Measurements from ENCODE around the gene MAGEC1.

Gene MAGEC1

GRCh38 chrX:141941234-141941633 lies 37.5 kb downstream of the MAGEC1 start:
- DNase-seq (ENCODE audit: low spot score) (no peak), ATAC-seq (ENCODE audit: low read depth) (no peak)
- no peaks in the 10 kb centered on the region for H3K4me1 ChIP-seq (ENCODE audit: insufficient read depth, poor library complexity, severe bottlenecking)
- H3K27ac ChIP-seq (ENCODE audit: poor library complexity, severe bottlenecking): no peak overlapping the region
- no peaks in the 10 kb centered on the region for H3K36me3 ChIP-seq (ENCODE audit: low read depth)
- H3K27me3 ChIP-seq (ENCODE audit: insufficient read depth, poor library complexity, severe bottlenecking): no peaks in the 10 kb centered on the region
- TF ChIP-seq, protein P1, sequence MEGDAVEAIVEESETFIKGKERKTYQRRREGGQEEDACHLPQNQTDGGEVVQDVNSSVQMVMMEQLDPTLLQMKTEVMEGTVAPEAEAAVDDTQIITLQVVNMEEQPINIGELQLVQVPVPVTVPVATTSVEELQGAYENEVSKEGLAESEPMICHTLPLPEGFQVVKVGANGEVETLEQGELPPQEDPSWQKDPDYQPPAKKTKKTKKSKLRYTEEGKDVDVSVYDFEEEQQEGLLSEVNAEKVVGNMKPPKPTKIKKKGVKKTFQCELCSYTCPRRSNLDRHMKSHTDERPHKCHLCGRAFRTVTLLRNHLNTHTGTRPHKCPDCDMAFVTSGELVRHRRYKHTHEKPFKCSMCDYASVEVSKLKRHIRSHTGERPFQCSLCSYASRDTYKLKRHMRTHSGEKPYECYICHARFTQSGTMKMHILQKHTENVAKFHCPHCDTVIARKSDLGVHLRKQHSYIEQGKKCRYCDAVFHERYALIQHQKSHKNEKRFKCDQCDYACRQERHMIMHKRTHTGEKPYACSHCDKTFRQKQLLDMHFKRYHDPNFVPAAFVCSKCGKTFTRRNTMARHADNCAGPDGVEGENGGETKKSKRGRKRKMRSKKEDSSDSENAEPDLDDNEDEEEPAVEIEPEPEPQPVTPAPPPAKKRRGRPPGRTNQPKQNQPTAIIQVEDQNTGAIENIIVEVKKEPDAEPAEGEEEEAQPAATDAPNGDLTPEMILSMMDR (IDR thresholded peaks at IDR 0.05; ENCODE audit: poor library complexity, severe bottlenecking): no peak
- no peaks in the 10 kb centered on the region for H3K9me3 ChIP-seq (ENCODE audit: severe bottlenecking)
- H3K4me3 ChIP-seq (ENCODE audit: severe bottlenecking): no peak overlapping the region

DNA sequence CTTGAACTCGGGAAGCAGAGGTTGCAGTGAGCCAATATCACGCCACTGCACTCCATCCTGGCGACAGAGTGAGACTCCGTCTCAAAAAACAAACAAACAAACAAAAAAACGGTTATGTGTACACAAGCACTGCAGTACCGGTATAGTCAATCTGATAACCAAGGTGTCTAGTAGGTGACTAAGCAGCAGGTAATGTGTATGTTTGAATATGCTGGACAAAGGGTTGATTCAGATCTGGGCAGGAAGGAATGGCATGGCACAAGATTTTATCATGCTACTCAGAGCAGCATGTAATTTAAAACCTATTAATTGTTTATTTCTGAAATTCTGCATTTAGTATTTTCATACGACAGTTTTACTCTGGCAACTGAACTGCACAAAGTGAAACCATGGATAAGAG lies 41.7 kb downstream of the MAGEC1 start:
- DNase-seq (ENCODE audit: low spot score) (no peak), ATAC-seq (ENCODE audit: low read depth) (peak; percentile 91)
- TF ChIP-seq, protein P1 (IDR thresholded peaks at IDR 0.05; ENCODE audit: poor library complexity, severe bottlenecking): no peak
- no peak overlapping the region for H3K4me3 ChIP-seq (ENCODE audit: severe bottlenecking)
- H3K36me3 ChIP-seq (ENCODE audit: low read depth): no peaks in the 10 kb centered on the region
- no peaks in the 10 kb centered on the region for H3K4me1 ChIP-seq (ENCODE audit: insufficient read depth, poor library complexity, severe bottlenecking)
- no peaks in the 10 kb centered on the region for H3K27me3 ChIP-seq (ENCODE audit: insufficient read depth, poor library complexity, severe bottlenecking)
- H3K9me3 ChIP-seq (ENCODE audit: severe bottlenecking): no peaks in the 10 kb centered on the region
- no peak overlapping the region for H3K27ac ChIP-seq (ENCODE audit: poor library complexity, severe bottlenecking)

DNA sequence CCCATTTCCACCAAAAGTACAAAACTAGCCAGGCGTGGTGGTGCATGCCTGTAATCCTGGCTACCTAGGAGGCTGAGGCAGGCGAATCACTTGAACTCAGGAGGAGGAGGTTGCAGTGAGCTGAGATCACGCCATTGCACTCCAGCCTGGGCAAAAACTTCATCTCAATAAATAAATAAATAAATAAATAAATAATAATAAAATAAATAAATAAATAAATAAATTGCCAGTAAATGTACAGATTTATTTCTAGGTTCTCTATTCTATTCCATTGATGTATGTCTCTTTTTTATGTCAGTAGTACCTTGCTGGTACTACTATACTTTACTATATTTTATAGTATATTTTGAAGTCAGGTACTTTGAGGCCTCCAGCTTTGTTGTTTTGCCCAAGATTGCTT lies 43.7 kb downstream of the MAGEC1 start:
- Histone ChIP-seq H3K9me3 (ENCODE audit: severe bottlenecking) (no peaks in the 10 kb centered on the region), H3K36me3 (ENCODE audit: low read depth) (no peaks in the 10 kb centered on the region), H3K27me3 (ENCODE audit: insufficient read depth, poor library complexity, severe bottlenecking) (no peaks in the 10 kb centered on the region), H3K27ac (ENCODE audit: poor library complexity, severe bottlenecking) (no peak overlapping the region), H3K4me1 (ENCODE audit: insufficient read depth, poor library complexity, severe bottlenecking) (no peaks in the 10 kb centered on the region), H3K4me3 (ENCODE audit: severe bottlenecking) (no peak overlapping the region)
- TF ChIP-seq, protein P1 (IDR thresholded peaks at IDR 0.05; ENCODE audit: poor library complexity, severe bottlenecking): no peak
- ATAC-seq (ENCODE audit: low read depth): no peak
- no peak for DNase-seq (ENCODE audit: low spot score)

DNA sequence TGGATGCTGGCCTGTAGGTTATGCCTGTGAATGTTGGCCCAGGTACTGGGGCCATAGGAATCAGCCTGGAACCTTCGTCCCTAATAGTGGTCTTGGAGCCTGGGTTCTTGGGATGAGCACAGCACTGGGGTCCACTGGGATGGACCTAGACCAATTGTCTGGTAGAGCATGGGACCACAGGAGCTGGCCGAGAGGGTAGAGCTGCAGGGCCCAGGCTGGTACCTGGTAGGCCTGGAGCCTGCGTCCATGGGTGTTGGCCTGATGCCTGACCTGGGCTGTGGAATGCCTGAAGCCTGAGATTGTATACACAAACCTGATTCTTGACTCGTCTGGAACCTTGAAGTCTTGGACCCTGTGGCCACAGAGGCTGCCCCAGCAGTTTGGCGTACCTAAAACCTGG lies 48.9 kb downstream of the MAGEC1 start:
- Histone ChIP-seq H3K4me3 (ENCODE audit: severe bottlenecking) (no peak overlapping the region), H3K4me1 (ENCODE audit: insufficient read depth, poor library complexity, severe bottlenecking) (no peaks in the 10 kb centered on the region), H3K36me3 (ENCODE audit: low read depth) (no peaks in the 10 kb centered on the region), H3K27ac (ENCODE audit: poor library complexity, severe bottlenecking) (no peak overlapping the region), H3K9me3 (ENCODE audit: severe bottlenecking) (no peaks in the 10 kb centered on the region), H3K27me3 (ENCODE audit: insufficient read depth, poor library complexity, severe bottlenecking) (no peaks in the 10 kb centered on the region)
- ATAC-seq (ENCODE audit: low read depth) (no peak), DNase-seq (ENCODE audit: low spot score) (no peak)
- TF ChIP-seq, protein P1 (IDR thresholded peaks at IDR 0.05; ENCODE audit: poor library complexity, severe bottlenecking): no peak

DNA sequence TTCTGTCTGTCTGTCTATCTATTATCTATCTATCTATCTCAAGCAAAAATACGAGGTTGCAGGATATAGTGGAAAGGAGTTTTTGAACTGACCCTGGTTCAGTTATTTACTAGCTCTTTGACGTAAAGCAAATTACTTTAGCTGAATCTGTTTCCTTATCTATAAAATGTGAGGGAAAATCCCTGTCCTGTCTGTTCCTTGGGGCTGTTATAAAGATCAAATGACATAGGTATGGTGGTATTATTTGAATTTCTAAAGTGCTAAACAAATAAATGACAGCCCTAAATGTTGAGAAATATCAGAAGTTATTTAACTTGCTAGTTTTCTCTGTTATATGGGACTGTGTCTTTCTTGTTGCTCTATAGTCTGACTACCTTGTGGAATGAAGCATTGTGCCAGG lies 55.0 kb downstream of the MAGEC1 start:
- Histone ChIP-seq H3K9me3 (ENCODE audit: severe bottlenecking) (no peaks in the 10 kb centered on the region), H3K27me3 (ENCODE audit: insufficient read depth, poor library complexity, severe bottlenecking) (no peaks in the 10 kb centered on the region), H3K36me3 (ENCODE audit: low read depth) (no peaks in the 10 kb centered on the region), H3K27ac (ENCODE audit: poor library complexity, severe bottlenecking) (no peak overlapping the region), H3K4me1 (ENCODE audit: insufficient read depth, poor library complexity, severe bottlenecking) (no peaks in the 10 kb centered on the region), H3K4me3 (ENCODE audit: severe bottlenecking) (no peak overlapping the region)
- TF ChIP-seq, protein P1 (IDR thresholded peaks at IDR 0.05; ENCODE audit: poor library complexity, severe bottlenecking): no peak
- no peak for ATAC-seq (ENCODE audit: low read depth)
- DNase-seq (ENCODE audit: low spot score): no peak
